A673 (cell line): ENCODE data around the gene TEK.

Experiments
- EZH2 ChIP-seq: fragments of 200-600 bp; sonication (generic); IDR thresholded peaks from 2 replicates; pipeline ENCODE4 v1.6.1; 2017; ENCODE audit warnings: borderline replicate concordance, low read depth, mild to moderate bottlenecking, mixed read lengths, antibody characterized with exemption, low read length; ENCODE audit not compliant: poor library complexity, severe bottlenecking
- TF ChIP-seq, protein P1 (sequence below): fragments of 300-800, 200-600 bp; sonication (generic); conservative IDR thresholded peaks from 2 replicates; pipeline ENCODE4 v1.5.1; 2017; ENCODE audit warnings: low read depth, mild to moderate bottlenecking, antibody characterized with exemption, low read length, moderate library complexity, mixed read lengths

DNA sequence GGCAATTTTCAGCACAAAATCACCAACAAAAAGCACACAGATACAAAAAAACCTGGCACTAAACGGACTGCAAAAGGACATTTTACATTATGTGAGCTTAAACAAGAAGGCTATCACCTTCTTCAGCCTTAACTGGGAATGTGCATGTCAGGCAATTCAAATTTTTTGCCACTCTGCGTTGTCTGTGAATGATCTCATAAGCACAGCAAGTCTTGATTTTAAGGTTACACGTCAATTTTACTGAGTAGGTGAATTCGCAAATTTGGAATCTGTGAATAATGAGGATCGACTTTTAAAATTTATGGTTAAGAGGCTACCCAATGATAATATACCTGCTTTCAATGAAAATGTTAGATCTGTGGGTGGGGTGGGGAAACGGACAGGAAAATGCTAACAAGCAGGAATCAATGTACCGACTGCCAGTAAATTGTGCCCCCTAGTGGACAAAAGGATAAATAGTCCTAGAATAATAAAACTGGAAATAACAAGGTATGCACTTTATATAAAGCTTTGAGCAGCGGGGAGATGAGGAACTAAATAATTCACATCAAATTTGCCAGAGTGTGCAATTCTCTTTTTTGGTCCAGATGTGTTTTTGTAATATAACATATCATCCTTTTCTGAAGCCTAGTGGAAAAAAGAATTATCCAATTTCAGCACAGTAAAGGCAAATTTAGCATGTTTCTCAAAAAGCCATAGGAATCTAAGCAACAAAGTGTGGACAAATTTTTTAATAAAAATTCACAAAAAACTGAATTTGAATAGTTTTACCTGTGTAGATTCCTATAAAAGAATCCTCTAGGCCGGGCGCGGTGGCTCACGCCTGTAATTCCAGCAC lies 167.4 kb downstream of the TEK start:
- TF ChIP-seq, protein P1, sequence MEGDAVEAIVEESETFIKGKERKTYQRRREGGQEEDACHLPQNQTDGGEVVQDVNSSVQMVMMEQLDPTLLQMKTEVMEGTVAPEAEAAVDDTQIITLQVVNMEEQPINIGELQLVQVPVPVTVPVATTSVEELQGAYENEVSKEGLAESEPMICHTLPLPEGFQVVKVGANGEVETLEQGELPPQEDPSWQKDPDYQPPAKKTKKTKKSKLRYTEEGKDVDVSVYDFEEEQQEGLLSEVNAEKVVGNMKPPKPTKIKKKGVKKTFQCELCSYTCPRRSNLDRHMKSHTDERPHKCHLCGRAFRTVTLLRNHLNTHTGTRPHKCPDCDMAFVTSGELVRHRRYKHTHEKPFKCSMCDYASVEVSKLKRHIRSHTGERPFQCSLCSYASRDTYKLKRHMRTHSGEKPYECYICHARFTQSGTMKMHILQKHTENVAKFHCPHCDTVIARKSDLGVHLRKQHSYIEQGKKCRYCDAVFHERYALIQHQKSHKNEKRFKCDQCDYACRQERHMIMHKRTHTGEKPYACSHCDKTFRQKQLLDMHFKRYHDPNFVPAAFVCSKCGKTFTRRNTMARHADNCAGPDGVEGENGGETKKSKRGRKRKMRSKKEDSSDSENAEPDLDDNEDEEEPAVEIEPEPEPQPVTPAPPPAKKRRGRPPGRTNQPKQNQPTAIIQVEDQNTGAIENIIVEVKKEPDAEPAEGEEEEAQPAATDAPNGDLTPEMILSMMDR: peak; percentile 60
- no peak for TF ChIP-seq EZH2
